HL-60 (cell line): ENCODE data around the gene STUM.

ENCODE experiments used
- GABPA ChIP-seq: IDR thresholded peaks from 2 replicates; pipeline ENCODE4 v1.6.1; 2012; ENCODE audit warnings: low read depth
- TF ChIP-seq, protein P1 (sequence below): IDR thresholded peaks from one replicate; pipeline ENCODE4 v1.5.1; 2011; ENCODE audit warnings: low read length, control low read depth, inconsistent platforms; ENCODE audit not compliant: insufficient read depth

- TF ChIP-seq, protein P1, sequence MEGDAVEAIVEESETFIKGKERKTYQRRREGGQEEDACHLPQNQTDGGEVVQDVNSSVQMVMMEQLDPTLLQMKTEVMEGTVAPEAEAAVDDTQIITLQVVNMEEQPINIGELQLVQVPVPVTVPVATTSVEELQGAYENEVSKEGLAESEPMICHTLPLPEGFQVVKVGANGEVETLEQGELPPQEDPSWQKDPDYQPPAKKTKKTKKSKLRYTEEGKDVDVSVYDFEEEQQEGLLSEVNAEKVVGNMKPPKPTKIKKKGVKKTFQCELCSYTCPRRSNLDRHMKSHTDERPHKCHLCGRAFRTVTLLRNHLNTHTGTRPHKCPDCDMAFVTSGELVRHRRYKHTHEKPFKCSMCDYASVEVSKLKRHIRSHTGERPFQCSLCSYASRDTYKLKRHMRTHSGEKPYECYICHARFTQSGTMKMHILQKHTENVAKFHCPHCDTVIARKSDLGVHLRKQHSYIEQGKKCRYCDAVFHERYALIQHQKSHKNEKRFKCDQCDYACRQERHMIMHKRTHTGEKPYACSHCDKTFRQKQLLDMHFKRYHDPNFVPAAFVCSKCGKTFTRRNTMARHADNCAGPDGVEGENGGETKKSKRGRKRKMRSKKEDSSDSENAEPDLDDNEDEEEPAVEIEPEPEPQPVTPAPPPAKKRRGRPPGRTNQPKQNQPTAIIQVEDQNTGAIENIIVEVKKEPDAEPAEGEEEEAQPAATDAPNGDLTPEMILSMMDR, result no peak
- no peak for TF ChIP-seq GABPA
These were observed 25.5 kb downstream of the STUM start for GRCh38 chr1:226574044-226574443.
